HEK293 (cell line): Measurements from ENCODE around the gene CEP89.

ENCODE experiments used
- CTCF ChIA-PET: fragments of 350-600 bp; formaldehyde crosslinking; extraction: SDS; loops from one replicate; lab custom pipeline; 2021; ENCODE audit warnings: antibody characterized with exemption; lab: Yijun Ruan, JAX
- POLR2A ChIA-PET: fragments of 300-600 bp; formaldehyde crosslinking; extraction: SDS; loops from one replicate; lab custom pipeline; 2020; ENCODE audit warnings: antibody characterized with exemption, inconsistent platforms; lab: Yijun Ruan, JAX
- H3K27ac ChIP-seq: fragments of 200-500 bp; sonication (Bioruptor generic); 2 replicates; pipeline ENCODE4 v1.5.1; 2014; ENCODE audit warnings: low read depth, low read length, control low read depth, inconsistent platforms; ENCODE audit errors: extremely low read depth
- H3K36me3 ChIP-seq, 2 experiments: fragments of 200-500 bp in 1 of 2; sonication (Bioruptor generic) in 1 of 2; 1 replicate in 1 of 2; 2 replicates in 1 of 2; pipeline ENCODE4 v1.5.1; 2014 to 2017; ENCODE audit warnings: inconsistent platforms in 2 of 2, low read length in 2 of 2; ENCODE audit not compliant: control insufficient read depth in 2 of 2, insufficient read depth in 1 of 2
- H3K4me1 ChIP-seq: fragments of 200-500 bp; sonication (Bioruptor generic); 2 replicates; pipeline ENCODE4 v1.5.1; 2014; ENCODE audit warnings: mild to moderate bottlenecking, low read length, inconsistent platforms; ENCODE audit not compliant: control insufficient read depth, insufficient read depth
- H3K4me3 ChIP-seq: 2 replicates; pipeline ENCODE4 v1.5.1; 2011; ENCODE audit warnings: low read depth, mild to moderate bottlenecking, control low read depth, low read length, moderate library complexity
- H3K9me3 ChIP-seq: fragments of 200-500 bp; sonication (Bioruptor generic); 2 replicates; pipeline ENCODE4 v1.5.1; 2014; ENCODE audit warnings: low read depth, low read length, inconsistent platforms; ENCODE audit not compliant: control insufficient read depth, insufficient read depth
- ELK4 ChIP-seq: IDR thresholded peaks from 2 replicates; pipeline ENCODE4 v1.6.1; 2011; ENCODE audit warnings: mild to moderate bottlenecking, low read depth, low read length, borderline replicate concordance
- GLIS2 ChIP-seq: fragments of 450-650 bp; formaldehyde crosslinking; IDR thresholded peaks from 2 replicates; pipeline ENCODE4 v1.5.1; 2016; ENCODE audit warnings: missing biosample characterization, missing genetic modification characterization
- KLF16 ChIP-seq: fragments of 450-650 bp; formaldehyde crosslinking; IDR thresholded peaks from 2 replicates; pipeline ENCODE4 v1.5.1; 2017; ENCODE audit warnings: missing biosample characterization, missing genetic modification characterization
- MEIS1 ChIP-seq: sonication (generic); formaldehyde crosslinking; IDR thresholded peaks from 2 replicates; pipeline ENCODE4 v1.8.1; 2022; ENCODE audit warnings: missing genetic modification reagents, mild to moderate bottlenecking, borderline replicate concordance
- PRDM1 ChIP-seq: fragments of 450-650 bp; formaldehyde crosslinking; IDR thresholded peaks from 2 replicates; pipeline ENCODE4; 2016; ENCODE audit warnings: missing biosample characterization, missing genetic modification characterization
- SALL2 ChIP-seq: fragments of 450-650 bp; formaldehyde crosslinking; IDR thresholded peaks from 2 replicates; pipeline ENCODE4 v1.5.0; 2017; ENCODE audit warnings: missing biosample characterization, mild to moderate bottlenecking, missing genetic modification characterization, borderline replicate concordance
- ZBTB44 ChIP-seq: fragments of 450-650 bp; IDR thresholded peaks from 2 replicates; pipeline ENCODE4 v1.5.1; 2018; ENCODE audit warnings: missing biosample characterization, mild to moderate bottlenecking, missing genetic modification characterization
- ZBTB6 ChIP-seq: fragments of 450-650 bp; formaldehyde crosslinking; IDR thresholded peaks from 2 replicates; pipeline ENCODE4 v1.5.1; 2017; ENCODE audit warnings: missing biosample characterization, missing genetic modification characterization
- ZIC2 ChIP-seq: fragments of 450-650 bp; formaldehyde crosslinking; IDR thresholded peaks from 2 replicates; pipeline ENCODE4 v1.5.1; 2016; ENCODE audit warnings: missing biosample characterization, missing genetic modification characterization
- ZNF280D ChIP-seq: fragments of 450-650 bp; formaldehyde crosslinking; IDR thresholded peaks from 2 replicates; pipeline ENCODE4 v1.5.1; 2016; ENCODE audit warnings: missing biosample characterization, missing genetic modification characterization
- ZNF530 ChIP-seq: fragments of 450-650 bp; formaldehyde crosslinking; IDR thresholded peaks from 2 replicates; pipeline ENCODE4 v1.5.1; 2016; ENCODE audit warnings: low read depth, missing biosample characterization, missing genetic modification characterization
- ZNF555 ChIP-seq: fragments of 450-650 bp; formaldehyde crosslinking; conservative IDR thresholded peaks from 2 replicates; pipeline ENCODE4 v1.5.1; 2017; ENCODE audit warnings: missing biosample characterization, mild to moderate bottlenecking, missing genetic modification characterization, inconsistent platforms
- ZNF600 ChIP-seq: fragments of 450-650 bp; formaldehyde crosslinking; IDR thresholded peaks from 2 replicates; pipeline ENCODE4 v1.5.1; 2016; ENCODE audit warnings: missing biosample characterization, missing genetic modification characterization
- ZNF76 ChIP-seq: fragments of 450-650 bp; formaldehyde crosslinking; IDR thresholded peaks from 2 replicates; pipeline ENCODE4; 2016; ENCODE audit warnings: low read depth, missing biosample characterization, missing genetic modification characterization, borderline replicate concordance
- TF ChIP-seq, protein P1 (sequence below): fragments of 450-650 bp; IDR thresholded peaks from 2 replicates; pipeline ENCODE4 v1.5.1; 2018; ENCODE audit warnings: missing biosample characterization, missing genetic modification characterization

The CEP89 gene

GRCh38 chr19:32858155-32858554, 113.6 kb downstream of the CEP89 start:
- ChIA-PET CTCF (interaction anchor here (0.6 kb wide), 2 partner anchors 173 to 304 kb away, joined by 3 read pairs; no protein-coding TSS in a partner anchor), POLR2A (no interaction called here)
- Histone ChIP-seq H3K36me3 (no peaks in the 10 kb centered on the region; a peak in 1 of 3 replicates), H3K4me3 (no peak overlapping the region), H3K4me1 (no peaks in the 10 kb centered on the region), H3K9me3 (no peaks in the 10 kb centered on the region), H3K27ac (no peak overlapping the region)
- TF ChIP-seq ZIC2, result peak; percentile 10; the same call in 1 of the 2 replicates
- no peak for TF ChIP-seq ELK4
- 0 out of 2 replicates have a peak, but pooled peaks have one; percentile 14 for TF ChIP-seq GLIS2 (tag by site-specific recombination)

DNA sequence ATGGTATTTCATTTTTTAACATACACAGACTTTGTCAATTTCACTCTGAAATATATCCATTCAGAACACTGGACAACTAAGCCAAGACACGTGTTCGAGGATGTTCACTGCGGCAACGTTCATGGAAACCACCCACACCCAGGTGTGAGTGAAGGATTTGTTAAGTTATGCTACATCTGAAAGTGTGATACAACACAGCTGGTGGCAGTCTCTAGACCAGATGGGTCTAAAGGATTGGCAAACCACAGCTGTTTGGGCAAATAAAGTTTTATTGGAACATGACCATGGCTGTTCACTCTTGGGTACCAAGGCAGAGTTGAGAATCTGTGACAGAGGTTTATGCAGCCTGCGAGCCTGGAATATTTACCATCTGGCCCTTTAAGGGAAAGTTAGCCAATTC, 114.2 kb downstream of the CEP89 start:
- Histone ChIP-seq H3K9me3 (no peaks in the 10 kb centered on the region), H3K27ac (peak overlapping the region; percentile 10; the same call in 1 of the 2 replicates), H3K36me3 (no peaks in the 10 kb centered on the region; a peak in 1 of 3 replicates), H3K4me1 (no peaks in the 10 kb centered on the region), H3K4me3 (no peak overlapping the region)
- ChIA-PET CTCF (interaction anchor here (0.6 kb wide), 1 partner anchor 305 kb away, joined by 3 read pairs; no protein-coding TSS in a partner anchor), POLR2A (no interaction called here)
- no peak for TF ChIP-seq ZBTB44 (tag by site-specific recombination)
- TF ChIP-seq, protein P1, sequence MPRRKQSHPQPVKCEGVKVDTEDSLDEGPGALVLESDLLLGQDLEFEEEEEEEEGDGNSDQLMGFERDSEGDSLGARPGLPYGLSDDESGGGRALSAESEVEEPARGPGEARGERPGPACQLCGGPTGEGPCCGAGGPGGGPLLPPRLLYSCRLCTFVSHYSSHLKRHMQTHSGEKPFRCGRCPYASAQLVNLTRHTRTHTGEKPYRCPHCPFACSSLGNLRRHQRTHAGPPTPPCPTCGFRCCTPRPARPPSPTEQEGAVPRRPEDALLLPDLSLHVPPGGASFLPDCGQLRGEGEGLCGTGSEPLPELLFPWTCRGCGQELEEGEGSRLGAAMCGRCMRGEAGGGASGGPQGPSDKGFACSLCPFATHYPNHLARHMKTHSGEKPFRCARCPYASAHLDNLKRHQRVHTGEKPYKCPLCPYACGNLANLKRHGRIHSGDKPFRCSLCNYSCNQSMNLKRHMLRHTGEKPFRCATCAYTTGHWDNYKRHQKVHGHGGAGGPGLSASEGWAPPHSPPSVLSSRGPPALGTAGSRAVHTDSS (tag by site-specific recombination), result no peak
- no peak for TF ChIP-seq ZNF600 (tag by site-specific recombination)
- no peak for TF ChIP-seq ZNF280D (tag by site-specific recombination)
- TF ChIP-seq SALL2 (tag by site-specific recombination), result no peak
- TF ChIP-seq ZNF530, result no peak
- no peak for TF ChIP-seq ZNF555
- no peak for TF ChIP-seq ZNF76 (tag by site-specific recombination)
- no peak for TF ChIP-seq PRDM1 (tag by site-specific recombination)
- no peak for TF ChIP-seq ZBTB6
- no peak for TF ChIP-seq MEIS1 (CRISPR knock-in tag)
- TF ChIP-seq KLF16, result no peak
